ENCODE data around the gene CASP2. TPM values are rescaled to one million over a fixed set of nuclear protein-coding genes. Genes with fewer than 3 reads are reported as not detected.
A peak's percentile ranks its signal among the peaks of the same experiment; 100 is the strongest.

CASP2 gene
- total and polyA plus RNA-seq, 2 of the 13 experiments (the other 11 are each of a cell fraction or from before 2014, with no cell fraction given) = 10.2 to 13.7 TPM

GRCh38 chr7:143263266-143264195, 24.6 kb upstream of the CASP2 start, which contains the start of gene GSTK1 (continued):
- TF ChIP-seq CTCF (CRISPR knock-in tag; IDR thresholded peaks at IDR 0.05) (peak; percentile 32), GZF1 (CRISPR knock-in tag; IDR thresholded peaks at IDR 0.05) (peak; percentile 58; the same call in 1 of the 2 replicates), ZNF770 (CRISPR knock-in tag; IDR thresholded peaks at IDR 0.05) (peak; percentile 38; the same call in 1 of the 2 replicates), HMG20A (CRISPR knock-in tag; IDR thresholded peaks at IDR 0.05; ENCODE audit: borderline replicate concordance) (no peak), ZNF207 (IDR thresholded peaks at IDR 0.05; ENCODE audit: borderline replicate concordance) (no peak), IRX3 (CRISPR knock-in tag; IDR thresholded peaks at IDR 0.05; ENCODE audit: borderline replicate concordance, low read depth) (peak; percentile 86; the same call in 1 of the 2 replicates), CHD2 (IDR thresholded peaks at IDR 0.05; ENCODE audit: low read depth, low read length) (no peak), RERE (CRISPR knock-in tag; IDR thresholded peaks at IDR 0.05; ENCODE audit: low read depth) (0 out of 2 replicates have a peak, but pooled peaks have one; percentile 17), RAD51 (IDR thresholded peaks at IDR 0.05; ENCODE audit: borderline replicate concordance) (no peak), SNAI1 (CRISPR knock-in tag; IDR thresholded peaks at IDR 0.05; ENCODE audit: borderline replicate concordance) (no peak), U2AF1 (optimal IDR thresholded peaks at IDR 0.05; ENCODE audit: low read depth, low read length) (peak; percentile 85), ZBTB14 (CRISPR knock-in tag; IDR thresholded peaks at IDR 0.05) (no peak), XBP1 (CRISPR knock-in tag; IDR thresholded peaks at IDR 0.05) (no peak; the same call in 1 of the 2 replicates), ZNF280B (CRISPR knock-in tag; IDR thresholded peaks at IDR 0.05; ENCODE audit: borderline replicate concordance) (peak; percentile 66; the same call in 1 of the 2 replicates), HDAC6 (IDR thresholded peaks at IDR 0.05; ENCODE audit: low read depth, low read length) (no peak)
